NCI-H1436 treated with DMSO at 0.1 percent for 48 hours (cell line): ENCODE data around the gene CASKIN1.

Experiments
- DNase-seq: peaks from one replicate; lab custom pipeline; 2025; lab: John Stamatoyannopoulos, UW

CASKIN1 gene

GRCh38 chr16:2190659-2191445 lies 5.6 kb downstream of the CASKIN1 start:
- DNase-seq = no peak

GRCh38 chr16:2190002-2190658 lies 6.3 kb downstream of the CASKIN1 start:
- no peak for DNase-seq

DNA sequence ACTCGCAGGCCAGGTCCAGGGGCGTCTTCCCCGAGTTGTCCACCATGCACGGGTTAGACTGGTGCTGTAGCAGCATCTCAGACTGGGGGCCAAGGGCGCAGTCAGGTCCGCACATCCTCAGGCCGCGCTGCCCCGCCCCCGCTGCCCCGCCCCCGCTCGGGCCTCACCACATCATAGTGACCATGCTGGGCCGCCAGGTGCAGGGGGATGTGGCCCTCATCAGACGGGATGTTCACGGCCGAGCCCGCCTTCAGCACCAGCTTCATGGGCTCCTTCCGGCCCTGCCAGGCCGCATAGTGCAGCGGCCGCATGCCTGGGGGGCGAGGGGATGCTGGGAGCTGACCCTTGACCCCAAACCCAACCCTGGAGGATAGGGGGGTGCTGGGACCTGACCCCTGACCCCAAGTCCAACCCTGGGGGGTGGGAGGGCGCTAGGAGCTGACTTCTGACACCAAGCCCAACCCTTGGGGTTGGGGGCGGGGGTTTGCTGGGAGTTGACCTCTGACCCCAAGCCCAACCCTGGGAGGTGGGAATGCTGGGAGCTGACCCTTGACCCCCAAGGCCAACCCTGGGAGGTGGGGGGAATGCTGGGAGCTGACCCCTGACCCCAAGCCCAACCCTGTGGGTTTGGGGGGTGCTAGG lies 7.0 kb downstream of the CASKIN1 start:
- no peak for DNase-seq

- DNase-seq = no peak
Observed at GRCh38 chr16:2188395-2188794, 8.0 kb downstream of the CASKIN1 start.

- DNase-seq = no peak
Observed at GRCh38 chr16:2187212-2187611, 9.2 kb downstream of the CASKIN1 start.

- no peak for DNase-seq
Observed at GRCh38 chr16:2186505-2186904, 9.9 kb downstream of the CASKIN1 start.

DNA sequence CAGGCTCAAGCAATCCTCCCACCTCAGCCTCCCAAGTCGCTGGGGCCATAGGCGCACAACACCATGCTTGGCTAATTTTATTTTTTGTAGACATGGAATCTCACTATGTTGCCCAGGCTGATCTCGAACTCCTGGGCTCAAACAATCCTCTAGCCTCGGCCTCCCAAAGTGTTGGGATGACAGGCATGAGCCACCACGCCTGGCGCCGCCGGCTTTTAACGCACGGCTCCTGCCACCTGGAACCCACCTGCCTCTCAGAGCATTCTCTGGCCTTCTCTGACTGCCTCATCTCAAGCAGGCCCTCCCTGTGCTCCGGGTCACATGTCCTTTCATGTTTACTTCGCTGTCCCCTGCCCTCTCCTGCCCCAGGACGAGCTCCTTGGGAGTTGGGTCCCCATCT lies 10.3 kb downstream of the CASKIN1 start:
- no peak for DNase-seq

GRCh38 chr16:2184962-2185361 lies 11.4 kb downstream of the CASKIN1 start:
- DNase-seq = no peak

DNA sequence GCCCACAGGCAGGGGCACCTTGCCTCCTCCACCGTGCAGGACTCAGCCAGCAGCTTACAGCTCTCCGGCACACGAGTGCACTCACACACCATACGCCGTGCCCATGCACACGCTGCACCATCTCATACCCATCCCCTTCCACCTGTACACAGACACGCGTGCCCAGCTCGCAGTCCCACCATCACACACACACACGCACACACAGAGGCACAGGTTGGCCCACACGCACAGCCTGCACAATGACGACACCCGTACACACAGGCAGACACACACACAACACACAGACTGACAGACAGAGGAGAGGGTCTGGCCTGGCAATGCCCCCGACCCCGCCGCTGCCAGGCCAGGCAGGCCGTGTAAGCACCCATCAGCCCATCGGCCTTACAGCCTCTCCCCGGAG lies 12.1 kb downstream of the CASKIN1 start:
- DNase-seq = no peak

GRCh38 chr16:2183671-2184070 lies 12.7 kb downstream of the CASKIN1 start:
- no peak for DNase-seq

- no peak for DNase-seq
Observed at GRCh38 chr16:2181952-2182351, 14.5 kb downstream of the CASKIN1 start.

DNA sequence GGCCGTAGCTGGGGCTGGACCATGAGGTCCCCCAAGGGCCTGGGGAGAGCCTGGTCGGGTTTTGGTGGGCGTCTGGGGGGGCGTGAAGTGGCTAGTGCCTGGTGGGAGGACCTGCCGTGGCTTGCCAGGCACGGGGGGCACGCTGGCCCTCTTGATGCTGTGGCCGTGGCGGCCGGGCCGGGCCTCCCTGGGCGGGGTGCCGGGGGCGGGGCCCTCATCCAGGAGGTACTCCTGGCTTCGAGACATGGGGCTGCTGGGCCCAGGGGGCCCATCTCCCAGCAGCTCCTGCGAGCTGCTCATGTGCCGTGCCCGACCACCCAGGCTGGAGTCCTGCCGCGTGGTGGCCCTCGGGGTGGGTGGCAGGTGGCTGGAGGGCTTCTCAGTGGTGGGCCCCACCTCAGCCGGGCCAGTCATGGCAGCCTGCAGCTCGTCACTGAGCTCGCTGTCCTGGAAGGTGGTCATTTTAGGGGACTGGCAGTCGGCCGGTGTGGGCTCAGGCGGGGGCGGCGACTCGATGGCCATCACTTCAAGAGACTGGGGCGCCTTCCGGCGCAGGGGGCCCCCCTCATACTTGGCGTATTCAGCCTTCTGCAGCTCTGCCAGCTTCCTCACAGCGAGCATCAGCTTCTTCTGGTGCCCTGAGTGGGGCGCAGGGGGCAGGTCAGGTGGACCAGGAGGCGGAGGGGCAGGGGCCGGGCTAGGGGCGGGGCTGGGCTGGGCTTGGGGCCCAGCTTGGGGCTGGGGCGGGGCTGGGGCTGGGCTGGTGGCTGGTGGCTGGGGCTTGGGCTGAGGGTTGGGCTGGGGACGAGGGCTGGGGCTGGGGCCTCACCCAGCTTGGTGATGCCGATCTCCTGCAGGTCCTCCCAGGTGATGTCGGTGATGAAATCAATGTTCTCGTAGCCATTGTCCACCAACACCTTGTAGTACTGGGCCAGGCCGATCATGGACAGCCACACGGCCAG lies 15.2 kb downstream of the CASKIN1 start:
- DNase-seq = no peak

DNA sequence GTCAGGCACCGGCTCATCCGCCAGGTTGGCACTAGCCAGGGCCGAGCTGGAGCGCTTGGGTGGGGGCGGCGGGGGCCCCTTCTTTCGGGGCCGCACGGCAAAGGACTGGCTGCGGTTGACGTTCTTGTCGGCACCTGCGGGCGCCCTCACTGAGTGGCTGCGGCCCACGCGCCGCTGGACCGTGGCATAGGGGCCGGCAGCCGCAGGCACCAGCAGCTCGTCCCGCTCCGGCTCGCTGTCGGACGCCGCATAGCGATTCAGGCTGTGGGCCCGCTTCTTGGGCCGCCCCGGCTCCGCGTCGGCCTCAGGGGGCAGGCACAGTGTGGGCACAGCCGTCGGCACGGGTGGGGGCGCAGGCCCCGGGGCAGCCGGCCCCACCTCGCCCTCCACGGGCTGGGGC lies 15.9 kb downstream of the CASKIN1 start:
- DNase-seq = no peak

- DNase-seq = no peak
Observed at GRCh38 chr16:2179576-2179975, 16.8 kb downstream of the CASKIN1 start.

- DNase-seq = no peak
Observed at GRCh38 chr16:2179107-2179501, 17.3 kb downstream of the CASKIN1 start.

DNA sequence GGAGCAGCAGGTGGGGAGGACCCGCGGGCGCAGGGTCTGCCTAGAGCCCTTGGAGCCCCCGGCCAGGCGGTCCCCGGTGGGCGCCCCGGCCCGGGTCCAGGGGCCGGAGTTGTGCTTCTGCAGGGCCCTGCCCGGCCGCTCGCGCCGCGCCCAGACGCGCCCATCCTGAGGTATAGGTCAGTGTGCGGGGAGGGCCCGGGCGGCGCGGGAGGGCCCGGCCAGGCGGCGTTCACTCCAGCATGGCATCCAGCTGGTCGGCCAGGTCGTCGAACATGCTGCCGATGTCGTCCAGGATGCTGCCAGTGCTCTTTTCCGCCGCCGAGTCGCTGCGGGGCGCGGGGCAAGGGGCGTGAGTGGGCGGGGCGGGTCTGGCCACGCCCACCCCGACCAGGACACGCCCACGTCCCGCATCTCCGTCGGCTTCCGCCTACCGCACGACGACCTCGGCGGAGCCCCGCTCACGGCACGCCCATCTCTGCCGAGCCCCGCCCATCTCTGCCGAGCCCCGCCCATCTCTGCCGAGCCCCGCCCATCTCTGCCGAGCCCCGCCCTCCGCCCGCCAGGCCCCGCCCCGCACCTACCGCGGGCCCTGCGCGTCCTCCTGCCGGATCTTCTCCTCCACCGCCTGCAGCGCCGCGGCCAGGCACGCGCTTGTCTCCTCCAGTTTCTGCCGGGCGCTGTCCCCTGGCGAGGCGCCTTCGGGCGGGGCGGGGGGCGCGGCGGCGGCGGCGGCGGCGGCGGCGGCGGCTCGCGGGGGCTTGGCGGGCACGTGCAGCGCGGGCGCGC lies 17.9 kb downstream of the CASKIN1 start:
- no peak for DNase-seq

- DNase-seq = no peak
Observed at GRCh38 chr16:2177561-2177960, 18.8 kb downstream of the CASKIN1 start.

DNA sequence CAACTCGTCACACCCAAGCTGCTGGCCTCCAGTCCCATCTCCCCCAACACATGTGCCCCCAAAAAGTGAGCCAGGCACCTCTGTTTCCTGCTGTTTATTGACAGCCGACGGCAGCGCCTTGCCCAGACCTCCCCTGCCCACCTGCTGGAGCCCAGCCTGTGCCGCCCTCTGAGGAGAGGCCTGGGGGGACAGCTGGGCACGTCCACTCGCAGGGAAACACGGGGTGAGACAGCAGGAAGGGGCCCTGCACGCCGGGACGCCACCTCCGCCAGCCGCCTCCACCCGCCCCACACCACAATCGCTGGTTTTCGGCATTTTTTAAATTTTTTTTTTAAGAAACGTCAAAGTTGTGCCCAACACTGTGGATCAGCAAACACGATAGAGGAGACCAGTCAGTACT lies 19.3 kb downstream of the CASKIN1 start:
- no peak for DNase-seq

GRCh38 chr16:2176047-2176446 lies 20.4 kb downstream of the CASKIN1 start:
- no peak for DNase-seq

- DNase-seq = no peak
Observed at GRCh38 chr16:2175454-2175853, 21.0 kb downstream of the CASKIN1 start.

GRCh38 chr16:2174396-2175131 lies 21.8 kb downstream of the CASKIN1 start:
- no peak for DNase-seq
